Measurements from ENCODE around the gene ACP2.

- no peak for TF ChIP-seq ZFX (IDR thresholded peaks at IDR 0.05; ENCODE audit: borderline replicate concordance)
- peak; percentile 63 for TF ChIP-seq CTCF (IDR thresholded peaks at IDR 0.05)
Measured at GRCh38 chr11:47259232-47259977, 10.8 kb upstream of the ACP2 start.

Measured in 22Rv1 (cell line).